ENCODE measurements around the gene SLC16A13.

GRCh38 chr17:6995500-6996255 is 40.1 kb upstream of the SLC16A13 start, which contains the start of gene ALOX12:
- no peak for TF ChIP-seq POLR2A (IDR thresholded peaks at IDR 0.05; ENCODE audit: low read length)
- no peak for TF ChIP-seq GATA1 (IDR thresholded peaks at IDR 0.05; ENCODE audit: low read depth, low read length)
